ENCODE results near the gene GPR15. TPM values are rescaled to one million over a fixed set of nuclear protein-coding genes. Genes with fewer than 3 reads are reported as not detected.
"Not testable (repeated sequence)": the region's sequence is repeated elsewhere in the genome, so short reads cannot be mapped to it uniquely, and the experiment has no call there.

GPR15 gene
- total RNA-seq, 3 donors from 2014 or later (not counting 1 experiment from before 2014, with no cell fraction given): 0.97 to 32.8 (median 1.5) TPM

DNA sequence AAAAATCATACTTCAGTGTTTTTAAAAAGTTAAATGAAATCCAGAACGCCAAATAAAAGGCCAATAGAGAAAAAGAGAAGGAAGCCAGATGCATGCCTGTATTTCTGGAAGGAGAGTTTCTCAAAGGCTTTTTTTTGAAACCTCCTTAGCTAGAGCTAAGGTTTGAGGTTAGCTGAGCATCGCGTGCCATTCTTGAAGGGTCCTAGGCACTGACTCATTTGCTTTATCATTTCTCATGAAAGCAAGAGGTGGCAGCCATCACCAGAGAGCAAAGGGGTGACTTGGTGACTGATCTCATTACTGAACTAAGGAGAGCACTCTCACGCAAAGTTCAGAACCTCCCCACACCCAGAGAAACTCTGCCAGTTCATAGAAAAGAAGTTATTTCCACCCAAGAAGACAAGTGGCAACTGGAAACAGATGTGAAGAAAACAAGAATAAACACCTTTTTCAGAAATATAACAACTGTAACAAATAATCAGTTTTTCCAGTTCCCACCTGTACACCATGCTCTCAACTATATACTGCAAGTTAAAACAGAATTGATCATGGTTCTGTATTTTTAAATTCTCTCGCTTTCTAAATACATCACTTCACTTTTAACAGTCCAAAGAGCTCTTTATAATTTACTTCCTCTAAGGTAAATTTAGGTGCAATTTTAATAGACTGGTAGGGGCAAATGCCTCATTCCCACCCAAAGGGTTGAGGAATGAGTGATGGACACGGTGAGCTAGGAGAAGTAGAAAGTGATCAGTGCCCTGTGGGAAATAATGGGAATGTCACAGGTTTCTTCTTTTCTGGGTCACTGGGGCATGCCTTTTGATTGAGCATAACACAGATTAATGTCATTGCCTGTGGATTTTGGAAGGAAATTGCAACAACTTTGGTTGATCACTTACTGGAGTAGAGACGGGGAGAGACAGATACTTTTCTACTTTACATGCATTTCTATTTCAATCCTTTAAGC is 24.7 kb downstream of the GPR15 start:
- H3K4me3 ChIP-seq (ENCODE audit: low read length): no peak overlapping the region

DNA sequence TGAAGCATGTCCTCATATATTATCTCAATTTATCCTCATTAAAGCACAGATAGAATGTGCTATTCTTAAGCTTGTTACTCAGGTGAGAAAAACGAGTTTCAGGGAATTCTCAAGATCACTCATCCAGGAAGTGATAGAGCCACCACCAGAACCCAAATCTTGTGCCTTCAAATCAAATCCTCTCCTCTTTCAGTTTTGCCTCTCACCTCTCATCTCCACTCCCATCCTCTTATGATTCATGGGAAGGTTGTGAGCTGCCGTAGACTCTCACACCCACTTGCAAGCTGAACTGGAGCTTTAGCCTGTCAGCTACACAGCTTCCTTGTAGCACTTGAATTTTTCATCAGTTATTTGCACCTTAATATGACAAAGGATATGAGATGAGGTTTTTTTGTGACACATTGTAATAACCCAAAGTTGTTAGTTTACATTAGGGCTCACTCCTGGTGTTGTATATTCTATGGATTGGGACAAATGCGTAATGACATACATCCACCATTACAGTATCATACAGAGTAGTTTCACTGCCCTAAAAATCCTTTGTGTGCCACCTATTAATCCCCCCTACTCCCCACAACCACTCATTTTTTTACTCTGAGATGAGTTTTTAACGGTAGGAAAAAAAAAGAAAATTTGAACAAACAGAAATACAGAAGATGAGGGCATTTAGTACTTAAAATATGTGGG is 25.7 kb downstream of the GPR15 start:
- ATAC-seq (peak; percentile 64 to 75 (median 66)), DNase-seq (peak in 1 of 2 donors; percentile 61)
- H3K4me1 Mint-ChIP-seq: peaks cover 30 to 41% of the 10 kb centered on the region in 2 donors
- H3K9me3 Mint-ChIP-seq: no peaks in the 10 kb centered on the region
- no peaks in the 10 kb centered on the region for H3K36me3 Mint-ChIP-seq
- Histone ChIP-seq H3K9me3 (ENCODE audit: control insufficient read depth, insufficient read depth, low read length) (no peaks in the 10 kb centered on the region), H3K27ac (ENCODE audit: low read length) (peak overlapping the region; percentile 17), H3K4me3 (ENCODE audit: low read length) (no peak overlapping the region), H3K36me3 (ENCODE audit: control insufficient read depth, insufficient read depth, low read length) (no peaks in the 10 kb centered on the region), H3K27me3 (ENCODE audit: control insufficient read depth, insufficient read depth, low read length) (no peaks in the 10 kb centered on the region), H3K4me1 (ENCODE audit: control insufficient read depth, insufficient read depth, low read length) (peaks cover 21% of the 10 kb centered on the region)
- intact Hi-C loops (cut with micrococcal nuclease): no loop called here
- no peak overlapping the region for H3K4me3 Mint-ChIP-seq
- 25% methylated on average over 2 of the region's 4 CpGs for WGBS (ENCODE audit: insufficient coverage)
- peak overlapping the region; percentile 55 to 71 for H3K27ac Mint-ChIP-seq
- H3K27me3 Mint-ChIP-seq (ENCODE audit: low read depth in 2 of 2): no peaks in the 10 kb centered on the region
- no peak for TF ChIP-seq CTCF (IDR thresholded peaks at IDR 0.05)

More for the DNA sequence above, 24.7 kb downstream of the GPR15 start:
- 30% methylated on average over 5 of the region's 7 CpGs for WGBS (ENCODE audit: insufficient coverage)
- Histone ChIP-seq H3K9me3 (ENCODE audit: control insufficient read depth, insufficient read depth, low read length) (no peaks in the 10 kb centered on the region), H3K27me3 (ENCODE audit: control insufficient read depth, insufficient read depth, low read length) (no peaks in the 10 kb centered on the region), H3K36me3 (ENCODE audit: control insufficient read depth, insufficient read depth, low read length) (no peaks in the 10 kb centered on the region), H3K4me1 (ENCODE audit: control insufficient read depth, insufficient read depth, low read length) (peaks cover 22% of the 10 kb centered on the region), H3K27ac (ENCODE audit: low read length) (peak overlapping the region; percentile 35)
- Mint-ChIP-seq H3K27me3 (ENCODE audit: low read depth in 2 of 2) (no peaks in the 10 kb centered on the region), H3K36me3 (no peaks in the 10 kb centered on the region), H3K4me3 (no peak overlapping the region), H3K4me1 (peaks cover 36 to 52% of the 10 kb centered on the region in 2 donors), H3K9me3 (no peaks in the 10 kb centered on the region), H3K27ac (peak overlapping the region in 1 of 2 donors; percentile 5)
- intact Hi-C loops (cut with micrococcal nuclease): no loop called here
- DNase-seq: peak in 1 of 2 donors; percentile 86
- TF ChIP-seq CTCF (IDR thresholded peaks at IDR 0.05): no peak
- ATAC-seq: peak; percentile 20 to 66 (median 37)

DNA sequence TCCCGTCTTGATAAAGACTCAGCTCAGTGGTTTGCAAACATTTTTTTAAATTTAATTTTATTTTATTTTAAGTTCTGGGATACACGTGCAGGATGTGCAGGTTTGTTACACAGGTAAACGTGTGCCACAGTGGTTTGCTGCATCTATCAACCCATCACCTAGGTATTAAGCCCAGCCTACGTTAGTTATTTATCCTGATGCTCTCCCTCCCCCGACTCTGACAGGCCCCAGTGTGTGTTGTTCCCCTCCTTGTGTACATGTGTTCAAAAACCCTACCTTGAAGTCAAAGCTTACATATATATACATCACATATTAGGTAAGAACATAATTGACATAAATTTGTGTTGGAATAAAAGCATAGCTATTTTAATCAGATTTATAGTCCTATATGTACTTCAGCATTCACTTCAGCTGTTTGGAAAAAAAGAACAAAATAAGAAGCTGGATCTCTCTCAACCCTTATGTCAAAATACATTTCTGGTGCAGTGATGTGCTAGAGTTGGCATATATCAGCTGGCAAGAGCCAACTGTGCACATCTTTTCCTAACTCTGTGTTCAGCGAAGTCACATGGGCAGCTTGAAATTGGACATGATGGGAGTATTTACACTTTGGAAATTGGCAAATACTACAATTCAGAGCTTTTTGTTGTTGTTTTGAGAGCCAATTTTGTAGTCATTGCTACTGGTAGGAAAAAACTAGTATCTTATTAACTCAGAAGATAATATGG is 26.5 kb downstream of the GPR15 start:
- no peaks in the 10 kb centered on the region for H3K36me3 Mint-ChIP-seq
- H3K27ac Mint-ChIP-seq: peak overlapping the region in 1 of 2 donors; percentile 55
- TF ChIP-seq CTCF (IDR thresholded peaks at IDR 0.05): no peak
- 90% methylated on average over 5 of the region's 6 CpGs for WGBS (ENCODE audit: insufficient coverage)
- no peaks in the 10 kb centered on the region for H3K9me3 Mint-ChIP-seq
- no peaks in the 10 kb centered on the region for H3K27me3 Mint-ChIP-seq (ENCODE audit: low read depth in 2 of 2)
- no peak overlapping the region for H3K4me3 Mint-ChIP-seq
- H3K4me1 Mint-ChIP-seq: peaks cover 28 to 39% of the 10 kb centered on the region in 2 donors
- Histone ChIP-seq H3K27me3 (ENCODE audit: control insufficient read depth, insufficient read depth, low read length) (no peaks in the 10 kb centered on the region), H3K4me1 (ENCODE audit: control insufficient read depth, insufficient read depth, low read length) (peaks cover 19% of the 10 kb centered on the region), H3K27ac (ENCODE audit: low read length) (peak overlapping the region; percentile 17), H3K4me3 (ENCODE audit: low read length) (no peak overlapping the region), H3K36me3 (ENCODE audit: control insufficient read depth, insufficient read depth, low read length) (no peaks in the 10 kb centered on the region), H3K9me3 (ENCODE audit: control insufficient read depth, insufficient read depth, low read length) (no peaks in the 10 kb centered on the region)
- ATAC-seq (no peak), DNase-seq (no peak)
- intact Hi-C loops (cut with micrococcal nuclease): no loop called here

DNA sequence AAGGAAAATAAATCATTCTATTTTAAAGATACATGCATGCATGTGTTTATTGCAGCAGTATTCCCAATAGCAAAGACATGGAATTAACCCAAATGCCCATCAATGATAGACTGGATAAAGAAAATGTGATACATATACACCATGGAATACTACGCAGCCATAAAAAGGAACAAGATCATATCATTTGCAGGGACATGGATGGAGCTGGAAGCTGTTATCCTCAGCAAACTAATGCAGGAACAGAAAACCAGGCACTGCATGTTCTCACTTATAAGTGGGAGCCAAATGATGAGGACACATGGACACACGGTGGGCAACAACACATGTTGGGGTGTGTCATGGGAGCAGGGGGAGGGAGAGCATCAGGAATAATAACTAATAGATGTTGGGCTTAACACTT is 28.0 kb downstream of the GPR15 start:
- WGBS (ENCODE audit: insufficient coverage): 96% methylated on average over 2 of the region's 2 CpGs
- H3K36me3 ChIP-seq (ENCODE audit: control insufficient read depth, insufficient read depth, low read length); H3K27me3 ChIP-seq (ENCODE audit: control insufficient read depth, insufficient read depth, low read length); H3K4me3 ChIP-seq (ENCODE audit: low read length); H3K27ac Mint-ChIP-seq; H3K9me3 ChIP-seq (ENCODE audit: control insufficient read depth, insufficient read depth, low read length); H3K9me3 Mint-ChIP-seq; intact Hi-C loops (cut with micrococcal nuclease); H3K27ac ChIP-seq (ENCODE audit: low read length); H3K27me3 Mint-ChIP-seq (ENCODE audit: low read depth in 2 of 2); H3K36me3 Mint-ChIP-seq; H3K4me3 Mint-ChIP-seq; DNase-seq; ATAC-seq: not testable (repeated sequence)
- peaks cover 36 to 47% of the 10 kb centered on the region in 2 donors for H3K4me1 Mint-ChIP-seq
- H3K4me1 ChIP-seq (ENCODE audit: control insufficient read depth, insufficient read depth, low read length): peaks cover 30% of the 10 kb centered on the region
